IPS-18a (cell line): ENCODE results near the gene GIPR.

Experiments used
- H3K27ac ChIP-seq: one replicate; pipeline ENCODE4 v1.5.1; 2013; ENCODE audit warnings: low read length
- H3K27me3 ChIP-seq: one replicate; pipeline ENCODE4 v1.6.1; 2013; ENCODE audit warnings: mild to moderate bottlenecking, low read length; ENCODE audit not compliant: control insufficient read depth, insufficient read depth
- H3K36me3 ChIP-seq: one replicate; pipeline ENCODE4 v1.6.1; 2013; ENCODE audit warnings: low read depth, low read length; ENCODE audit not compliant: control insufficient read depth
- H3K4me1 ChIP-seq: one replicate; pipeline ENCODE4 v1.6.1; 2013; ENCODE audit warnings: low read depth, low read length; ENCODE audit not compliant: control insufficient read depth
- H3K4me3 ChIP-seq: one replicate; pipeline ENCODE4 v1.5.1; 2013; ENCODE audit warnings: low read length
- H3K9ac ChIP-seq: one replicate; pipeline ENCODE4 v1.6.1; 2013; ENCODE audit warnings: mild to moderate bottlenecking, low read length, moderate library complexity
- H3K9me3 ChIP-seq: one replicate; pipeline ENCODE4 v1.6.1; 2013; ENCODE audit warnings: low read depth, low read length; ENCODE audit not compliant: control insufficient read depth

Gene GIPR

DNA sequence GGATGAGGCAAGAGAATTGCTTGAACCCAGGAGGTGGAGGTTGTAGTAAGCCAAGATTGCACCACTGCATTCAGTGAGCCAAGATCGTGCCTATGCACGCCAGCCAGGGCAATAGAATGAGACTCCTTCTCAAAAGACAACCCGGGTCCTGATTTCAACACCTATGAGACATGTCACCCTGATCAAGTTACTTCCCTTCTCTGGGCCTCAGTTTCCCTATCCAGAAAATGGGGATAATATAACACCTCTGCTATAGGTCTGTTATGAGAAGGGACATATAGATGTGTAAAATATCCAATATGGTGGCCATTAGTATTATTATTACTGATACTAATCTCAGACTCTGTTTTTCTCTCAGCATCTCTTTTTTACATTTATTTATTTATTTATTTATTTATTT lies 12.9 kb upstream of the GIPR start:
- Histone ChIP-seq H3K27me3 (no peaks in the 10 kb centered on the region), H3K4me3 (no peak overlapping the region), H3K4me1 (no peaks in the 10 kb centered on the region), H3K27ac (no peak overlapping the region), H3K36me3 (no peaks in the 10 kb centered on the region), H3K9me3 (no peaks in the 10 kb centered on the region), H3K9ac (no peak overlapping the region)

DNA sequence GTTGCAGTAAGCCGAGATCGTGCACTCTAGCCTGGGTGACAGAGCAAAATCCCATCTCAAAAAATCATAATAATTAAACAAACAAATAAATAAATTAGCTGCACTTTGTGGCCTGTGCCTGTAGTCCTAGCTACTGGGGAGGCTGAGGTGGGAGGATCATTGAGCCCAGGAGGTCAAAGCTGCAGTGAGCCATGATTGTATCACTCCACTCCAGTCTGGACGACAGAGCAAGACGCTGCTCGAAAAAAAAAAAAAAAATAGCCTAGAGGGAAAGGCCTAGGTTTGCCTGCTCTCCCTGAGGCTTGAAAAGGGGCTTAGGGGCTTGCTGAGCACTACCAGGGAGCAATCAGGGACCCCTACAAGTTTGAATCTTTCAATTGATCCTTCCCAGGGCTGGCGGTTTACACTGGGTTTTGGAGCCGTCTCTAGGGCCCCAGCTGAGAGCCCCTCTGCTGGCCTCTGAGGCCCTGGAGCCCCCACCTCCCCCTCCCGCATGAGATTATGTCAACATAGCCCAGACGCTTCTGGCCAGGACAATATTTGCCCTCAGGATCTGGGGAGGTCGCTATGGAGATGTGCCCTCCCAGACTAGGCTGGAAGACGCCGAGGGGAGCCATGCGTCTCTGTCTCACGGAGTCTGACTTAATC lies 10.4 kb upstream of the GIPR start:
- Histone ChIP-seq H3K4me3 (no peak overlapping the region), H3K4me1 (no peaks in the 10 kb centered on the region), H3K27ac (no peak overlapping the region), H3K36me3 (no peaks in the 10 kb centered on the region), H3K27me3 (no peaks in the 10 kb centered on the region), H3K9ac (no peak overlapping the region), H3K9me3 (no peaks in the 10 kb centered on the region)

DNA sequence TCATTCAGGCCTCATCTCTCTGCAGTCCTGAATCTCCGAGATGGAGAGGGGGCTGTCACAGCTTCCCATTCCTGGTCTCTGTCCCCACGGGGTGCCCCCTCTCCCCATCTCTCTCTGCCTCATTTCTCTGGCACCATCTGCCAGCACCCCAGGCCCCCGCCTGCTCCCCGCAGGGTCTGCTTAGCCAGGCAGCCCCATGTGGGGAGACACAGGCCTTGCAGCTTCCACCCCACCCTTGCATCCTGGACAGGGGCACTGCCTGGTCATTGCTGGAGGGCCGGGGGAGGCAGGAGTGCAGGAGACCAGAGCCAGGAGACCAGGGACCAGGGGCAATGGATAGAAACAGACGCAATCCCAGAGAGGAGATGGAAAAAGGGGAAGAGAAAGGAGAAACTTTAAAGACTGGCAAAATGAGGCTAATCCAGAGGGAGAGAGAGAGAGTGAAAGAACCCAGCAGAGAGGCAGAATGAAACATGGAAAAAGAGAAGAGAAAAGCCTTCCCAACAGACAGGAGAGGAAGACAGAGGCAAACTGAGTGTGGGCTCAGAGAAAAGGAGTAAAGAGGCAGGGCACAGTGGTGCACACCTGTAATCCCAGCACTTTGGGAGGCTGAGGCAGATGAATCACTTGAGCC lies 8.8 kb upstream of the GIPR start:
- no peaks in the 10 kb centered on the region for H3K27me3 ChIP-seq
- H3K36me3 ChIP-seq: no peaks in the 10 kb centered on the region
- no peaks in the 10 kb centered on the region for H3K9me3 ChIP-seq
- H3K9ac ChIP-seq: no peak overlapping the region
- H3K4me3 ChIP-seq: no peak overlapping the region
- no peaks in the 10 kb centered on the region for H3K4me1 ChIP-seq
- H3K27ac ChIP-seq: no peak overlapping the region

DNA sequence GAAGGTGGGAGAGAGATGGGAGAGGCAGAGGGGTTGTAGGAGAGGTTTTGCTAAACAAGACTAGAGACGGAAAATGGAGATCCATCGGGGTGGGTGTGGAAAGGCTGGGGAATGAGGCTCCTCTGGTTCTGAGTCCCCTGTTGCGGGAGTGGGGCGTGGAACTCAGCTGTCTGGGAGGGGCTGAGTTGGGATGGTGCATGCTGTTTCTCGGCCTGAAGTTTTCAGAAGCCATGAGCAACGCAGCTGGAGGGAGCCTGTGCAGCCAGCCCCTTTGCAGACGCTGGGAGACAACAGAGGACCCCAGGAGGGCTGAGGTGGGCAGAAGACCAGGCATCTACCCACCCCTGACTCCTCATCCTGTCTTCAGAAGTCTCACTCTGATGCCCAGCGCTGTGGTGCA lies 7.4 kb upstream of the GIPR start:
- no peaks in the 10 kb centered on the region for H3K9me3 ChIP-seq

DNA sequence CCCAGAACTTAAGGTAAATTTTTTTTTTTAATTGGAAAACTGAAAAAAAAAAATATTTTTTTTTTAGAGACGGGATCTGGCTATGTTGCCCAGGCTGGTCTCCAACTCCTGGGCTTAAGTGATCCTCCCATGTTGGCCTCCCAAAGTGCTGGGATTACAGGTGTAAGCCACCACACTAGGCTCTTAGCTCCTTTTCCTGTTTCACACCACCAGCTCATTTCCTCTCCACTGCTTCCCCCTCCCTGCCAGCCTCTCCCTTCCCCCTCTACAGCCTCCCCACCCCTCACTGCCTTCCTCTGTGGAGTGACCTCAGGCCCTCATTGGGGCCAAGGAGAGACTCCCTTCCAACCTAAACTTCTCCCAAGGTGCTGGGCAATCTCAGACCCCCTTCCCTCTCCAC lies 4.2 kb upstream of the GIPR start:
- H3K27me3 ChIP-seq: peaks cover 17% of the 10 kb centered on the region
- no peak overlapping the region for H3K9ac ChIP-seq
- no peaks in the 10 kb centered on the region for H3K9me3 ChIP-seq
- peaks cover 4% of the 10 kb centered on the region for H3K4me1 ChIP-seq
- H3K36me3 ChIP-seq: no peaks in the 10 kb centered on the region
- H3K27ac ChIP-seq: no peak overlapping the region
- H3K4me3 ChIP-seq: no peak overlapping the region

More for the DNA sequence above, 7.4 kb upstream of the GIPR start:
- Histone ChIP-seq H3K36me3 (no peaks in the 10 kb centered on the region), H3K9ac (no peak overlapping the region), H3K27me3 (no peaks in the 10 kb centered on the region), H3K4me1 (no peaks in the 10 kb centered on the region), H3K4me3 (no peak overlapping the region), H3K27ac (no peak overlapping the region)

DNA sequence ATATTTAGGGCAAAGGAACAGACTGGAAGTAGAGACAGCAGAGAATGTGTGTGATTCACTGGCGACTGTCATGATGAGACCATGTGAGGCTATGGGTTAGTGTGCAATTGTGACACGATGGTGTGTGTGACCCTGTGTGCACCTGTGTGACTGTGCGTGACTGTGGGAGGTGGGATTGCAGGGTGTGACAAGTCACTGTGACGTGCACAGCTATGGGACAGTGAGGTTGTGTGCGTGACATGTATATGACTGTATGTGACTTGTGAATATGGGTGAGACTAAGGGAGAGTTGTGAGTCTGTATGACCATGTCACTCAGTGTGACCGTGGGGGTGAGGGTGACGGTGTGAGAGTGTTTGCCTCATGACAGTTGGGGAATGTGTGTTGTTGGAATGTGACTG lies 3.4 kb upstream of the GIPR start:
- Histone ChIP-seq H3K9ac (no peak overlapping the region), H3K27ac (no peak overlapping the region), H3K27me3 (peaks cover 25% of the 10 kb centered on the region), H3K4me3 (no peak overlapping the region), H3K36me3 (no peaks in the 10 kb centered on the region), H3K9me3 (no peaks in the 10 kb centered on the region), H3K4me1 (peaks cover 7% of the 10 kb centered on the region)

DNA sequence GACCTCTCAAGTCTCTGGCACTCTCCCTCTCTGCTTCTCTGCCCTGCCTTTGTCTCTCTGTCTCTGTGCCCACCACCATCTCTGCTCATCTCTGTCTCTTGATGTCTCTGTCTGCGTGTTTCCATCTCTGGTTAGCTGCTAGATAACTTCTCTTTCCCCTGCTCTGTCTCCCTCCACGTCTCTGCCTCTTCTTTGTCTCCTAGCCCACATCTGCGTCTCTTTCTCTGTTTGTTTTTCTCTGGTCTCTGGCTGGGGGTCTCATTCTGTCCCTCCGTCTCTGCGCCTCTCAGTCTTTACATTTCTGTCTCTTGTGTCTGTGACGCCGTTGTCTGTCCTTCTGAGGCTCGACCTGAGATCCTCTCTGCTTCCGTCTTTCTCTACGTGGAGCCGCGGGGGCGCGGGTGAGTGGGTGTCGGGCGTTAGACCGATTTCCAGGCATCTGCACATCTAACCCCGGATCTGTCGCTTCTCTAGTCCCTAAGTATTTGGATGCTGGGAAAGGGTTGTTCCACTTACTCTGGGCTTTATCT lies 386 bp downstream of the GIPR start:
- Histone ChIP-seq H3K9me3 (no peaks in the 10 kb centered on the region), H3K27me3 (peaks cover 53% of the 10 kb centered on the region), H3K4me1 (peaks cover 7% of the 10 kb centered on the region), H3K36me3 (no peaks in the 10 kb centered on the region), H3K9ac (no peak overlapping the region), H3K27ac (no peak overlapping the region), H3K4me3 (peak overlapping the region; percentile 42)

DNA sequence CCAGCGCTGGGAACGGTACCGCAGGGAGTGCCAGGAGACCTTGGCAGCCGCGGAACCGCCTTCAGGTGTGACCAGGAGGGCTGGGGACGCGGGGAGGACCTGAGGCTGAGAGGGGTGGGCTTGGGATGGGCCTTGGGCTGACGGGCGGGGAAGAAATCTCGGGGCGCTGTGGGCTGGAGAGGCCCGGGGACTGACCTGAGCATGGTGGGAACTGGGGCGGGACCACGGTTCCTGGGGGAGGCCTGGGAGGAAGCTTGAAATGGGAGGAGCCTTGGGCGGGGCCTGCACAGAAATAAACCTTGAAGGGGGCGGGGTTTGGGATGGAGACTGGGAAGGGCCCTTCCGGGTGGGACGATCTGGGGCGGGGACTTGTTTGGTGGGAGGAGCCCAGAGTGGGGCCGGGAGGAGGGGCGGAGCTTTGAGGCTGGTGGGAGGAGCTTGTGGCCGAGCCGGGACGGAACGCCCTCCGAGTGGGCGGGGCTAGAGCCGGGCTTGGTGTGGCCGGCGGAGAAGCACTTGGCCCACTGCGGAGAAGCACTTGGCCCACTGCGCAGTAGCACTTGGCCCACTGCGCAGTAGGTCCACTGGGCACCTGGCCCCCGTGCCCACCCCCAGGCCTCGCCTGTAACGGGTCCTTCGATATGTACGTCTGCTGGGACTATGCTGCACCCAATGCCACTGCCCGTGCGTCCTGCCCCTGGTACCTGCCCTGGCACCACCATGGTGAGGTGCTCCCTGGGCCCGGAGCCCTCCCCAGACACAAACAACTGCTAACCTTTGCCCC lies 2.8 kb downstream of the GIPR start:
- Histone ChIP-seq H3K4me1 (peaks cover 7% of the 10 kb centered on the region), H3K27me3 (peaks cover 55% of the 10 kb centered on the region), H3K9ac (no peak overlapping the region), H3K4me3 (peak overlapping the region; percentile 61), H3K36me3 (no peaks in the 10 kb centered on the region), H3K27ac (no peak overlapping the region), H3K9me3 (no peaks in the 10 kb centered on the region)

DNA sequence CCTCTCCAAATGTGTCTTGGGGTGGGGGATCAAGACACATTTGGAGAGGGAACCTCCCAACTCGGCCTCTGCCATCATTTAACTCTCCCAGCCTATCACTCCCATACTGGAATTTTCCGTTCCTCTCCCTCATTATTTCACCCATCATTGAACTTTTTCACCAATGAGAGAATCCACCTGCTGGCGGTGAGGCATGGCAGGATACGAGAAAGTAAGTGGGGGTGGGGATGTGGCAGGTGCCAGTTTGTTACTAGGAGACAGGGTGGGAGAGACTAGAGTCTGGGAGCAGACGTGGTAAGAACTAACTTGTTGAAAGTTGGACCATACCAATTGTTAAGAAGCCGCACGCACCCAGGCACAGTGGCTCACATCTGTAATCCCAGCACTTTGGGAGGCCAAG lies 6.9 kb downstream of the GIPR start:
- H3K36me3 ChIP-seq: no peaks in the 10 kb centered on the region
- H3K9ac ChIP-seq: no peak overlapping the region
- H3K4me1 ChIP-seq: peaks cover 7% of the 10 kb centered on the region
- no peak overlapping the region for H3K4me3 ChIP-seq
- peaks cover 56% of the 10 kb centered on the region for H3K27me3 ChIP-seq
- H3K9me3 ChIP-seq: no peaks in the 10 kb centered on the region
- no peak overlapping the region for H3K27ac ChIP-seq

DNA sequence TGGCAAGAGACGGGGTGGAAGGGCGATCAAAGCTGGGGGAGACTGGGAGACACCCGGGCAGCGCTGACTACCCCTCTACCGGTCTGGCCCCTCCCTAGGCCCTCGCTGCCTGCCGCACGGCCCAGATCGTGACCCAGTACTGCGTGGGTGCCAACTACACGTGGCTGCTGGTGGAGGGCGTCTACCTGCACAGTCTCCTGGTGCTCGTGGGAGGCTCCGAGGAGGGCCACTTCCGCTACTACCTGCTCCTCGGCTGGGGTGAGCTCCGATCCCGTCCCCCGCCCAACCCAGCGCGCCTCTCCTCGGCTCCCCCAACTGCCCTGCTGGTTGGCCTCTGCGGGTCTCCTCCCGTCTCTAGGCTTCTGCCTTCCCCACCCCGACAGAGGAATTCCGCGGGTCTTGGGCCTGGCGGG lies 8.8 kb downstream of the GIPR start:
- Histone ChIP-seq H3K4me3 (peak overlapping the region; percentile 73), H3K27me3 (peaks cover 38% of the 10 kb centered on the region), H3K9ac (no peak overlapping the region), H3K4me1 (peaks cover 7% of the 10 kb centered on the region), H3K27ac (no peak overlapping the region), H3K9me3 (no peaks in the 10 kb centered on the region), H3K36me3 (no peaks in the 10 kb centered on the region)

DNA sequence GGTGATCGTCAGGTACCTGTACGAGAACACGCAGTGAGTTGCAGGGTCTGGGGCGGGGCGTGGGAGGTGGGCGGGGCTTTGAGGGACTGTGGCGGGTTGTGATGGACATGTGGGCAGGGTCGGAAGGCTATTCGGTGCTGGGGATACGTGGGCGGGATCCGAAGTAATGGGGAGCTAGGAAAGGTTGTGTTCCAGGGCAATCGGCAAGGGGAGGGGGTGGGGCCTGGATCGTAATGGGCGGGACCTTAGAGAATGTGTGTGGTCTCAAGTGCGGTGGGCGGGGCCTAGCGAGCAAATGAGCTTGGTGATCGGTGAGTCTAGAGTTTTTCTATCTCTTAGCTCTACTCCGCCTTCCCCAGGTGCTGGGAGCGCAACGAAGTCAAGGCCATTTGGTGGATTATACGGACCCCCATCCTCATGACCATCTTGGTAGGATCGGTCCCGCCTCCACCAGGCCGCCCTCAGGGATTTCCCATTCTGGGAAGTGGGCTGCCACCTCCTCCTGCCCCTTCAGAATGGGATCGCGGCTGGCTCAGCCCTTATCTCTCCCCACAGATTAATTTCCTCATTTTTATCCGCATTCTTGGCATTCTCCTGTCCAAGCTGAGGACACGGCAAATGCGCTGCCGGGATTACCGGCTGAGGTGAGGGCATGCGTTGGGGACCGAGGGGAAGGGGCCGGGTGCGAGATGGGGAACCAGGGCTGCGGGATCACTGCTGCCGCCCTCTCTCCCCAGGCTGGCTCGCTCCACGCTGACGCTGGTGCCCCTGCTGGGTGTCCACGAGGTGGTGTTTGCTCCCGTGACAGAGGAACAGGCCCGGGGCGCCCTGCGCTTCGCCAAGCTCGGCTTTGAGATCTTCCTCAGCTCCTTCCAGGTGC lies 9.6 kb downstream of the GIPR start:
- Histone ChIP-seq H3K36me3 (no peaks in the 10 kb centered on the region), H3K27me3 (peaks cover 34% of the 10 kb centered on the region), H3K4me3 (peak overlapping the region; percentile 73), H3K9me3 (no peaks in the 10 kb centered on the region), H3K4me1 (peaks cover 7% of the 10 kb centered on the region), H3K9ac (no peak overlapping the region), H3K27ac (no peak overlapping the region)
